Activated naive CD4-positive, alpha-beta T cell treated with anti-CD3 and anti-CD28 coated beads, Interleukin-2, amount 50 U/mL, for 24 hours (primary cell): ENCODE data around the gene LDHD.

ENCODE experiments used
- H3K27ac Mint-ChIP-seq: one replicate; pipeline ENCODE4 v1.8.0; 2021; ENCODE audit warnings: mild to moderate bottlenecking, mixed read lengths
- H3K27me3 Mint-ChIP-seq: one replicate; pipeline ENCODE4 v1.8.0; 2021; ENCODE audit warnings: mixed read lengths
- H3K36me3 Mint-ChIP-seq: one replicate; pipeline ENCODE4 v1.8.0; 2021; ENCODE audit warnings: mixed read lengths
- H3K4me1 Mint-ChIP-seq: one replicate; pipeline ENCODE4 v1.8.0; 2021; ENCODE audit warnings: mixed read lengths
- H3K4me3 Mint-ChIP-seq: one replicate; pipeline ENCODE4 v1.8.0; 2021; ENCODE audit warnings: mild to moderate bottlenecking, mixed read lengths
- H3K9me3 Mint-ChIP-seq: one replicate; pipeline ENCODE4 v1.8.0; 2021; ENCODE audit warnings: mixed read lengths

The LDHD gene

GRCh38 chr16:75108792-75109731, 7.5 kb downstream of the LDHD start:
- Mint-ChIP-seq H3K4me3 (peak overlapping the region; percentile 53), H3K27me3 (peaks cover 5% of the 10 kb centered on the region), H3K4me1 (peaks cover 29% of the 10 kb centered on the region), H3K27ac (peak overlapping the region; percentile 52), H3K9me3 (no peaks in the 10 kb centered on the region), H3K36me3 (peaks cover 2% of the 10 kb centered on the region)

- H3K4me3 Mint-ChIP-seq = no peak overlapping the region
- H3K27ac Mint-ChIP-seq = no peak overlapping the region
- H3K36me3 Mint-ChIP-seq = peaks cover 2% of the 10 kb centered on the region
- H3K4me1 Mint-ChIP-seq = peaks cover 29% of the 10 kb centered on the region
- H3K9me3 Mint-ChIP-seq = no peaks in the 10 kb centered on the region
- H3K27me3 Mint-ChIP-seq = peaks cover 4% of the 10 kb centered on the region
Measured at GRCh38 chr16:75107505-75107904, 9.1 kb downstream of the LDHD start.

GRCh38 chr16:75106351-75107274, 10.0 kb downstream of the LDHD start:
- Mint-ChIP-seq H3K9me3 (no peaks in the 10 kb centered on the region), H3K27ac (peak overlapping the region; percentile 51), H3K27me3 (peaks cover 1% of the 10 kb centered on the region), H3K4me1 (peaks cover 33% of the 10 kb centered on the region), H3K36me3 (peaks cover 2% of the 10 kb centered on the region), H3K4me3 (no peak overlapping the region)

- Mint-ChIP-seq H3K27ac (peak overlapping the region; percentile 8), H3K36me3 (peaks cover 2% of the 10 kb centered on the region), H3K9me3 (no peaks in the 10 kb centered on the region), H3K4me1 (peaks cover 31% of the 10 kb centered on the region), H3K27me3 (no peaks in the 10 kb centered on the region), H3K4me3 (no peak overlapping the region)
Measured at GRCh38 chr16:75105306-75106061, 11.1 kb downstream of the LDHD start.

- Mint-ChIP-seq H3K36me3 (peaks cover 2% of the 10 kb centered on the region), H3K4me3 (no peak overlapping the region), H3K9me3 (no peaks in the 10 kb centered on the region), H3K4me1 (peaks cover 31% of the 10 kb centered on the region), H3K27ac (peak overlapping the region; percentile 8), H3K27me3 (no peaks in the 10 kb centered on the region)
Measured at GRCh38 chr16:75104836-75105235, 11.7 kb downstream of the LDHD start.

GRCh38 chr16:75103994-75104393, 12.6 kb downstream of the LDHD start:
- Mint-ChIP-seq H3K9me3 (no peaks in the 10 kb centered on the region), H3K4me3 (no peak overlapping the region), H3K36me3 (peaks cover 2% of the 10 kb centered on the region), H3K27ac (no peak overlapping the region), H3K27me3 (no peaks in the 10 kb centered on the region), H3K4me1 (peaks cover 31% of the 10 kb centered on the region)

GRCh38 chr16:75102595-75102994, 14.0 kb downstream of the LDHD start:
- no peaks in the 10 kb centered on the region for H3K27me3 Mint-ChIP-seq
- H3K4me1 Mint-ChIP-seq = peaks cover 29% of the 10 kb centered on the region
- H3K9me3 Mint-ChIP-seq = no peaks in the 10 kb centered on the region
- H3K27ac Mint-ChIP-seq = no peak overlapping the region
- H3K4me3 Mint-ChIP-seq = no peak overlapping the region
- peaks cover 2% of the 10 kb centered on the region for H3K36me3 Mint-ChIP-seq

GRCh38 chr16:75101635-75102034, 14.9 kb downstream of the LDHD start:
- Mint-ChIP-seq H3K27me3 (no peaks in the 10 kb centered on the region), H3K36me3 (peaks cover 2% of the 10 kb centered on the region), H3K4me3 (no peak overlapping the region), H3K9me3 (no peaks in the 10 kb centered on the region), H3K4me1 (peaks cover 32% of the 10 kb centered on the region), H3K27ac (no peak overlapping the region)

- Mint-ChIP-seq H3K4me1 (peaks cover 35% of the 10 kb centered on the region), H3K36me3 (peaks cover 2% of the 10 kb centered on the region), H3K27ac (peak overlapping the region; percentile 41), H3K27me3 (no peaks in the 10 kb centered on the region), H3K9me3 (no peaks in the 10 kb centered on the region), H3K4me3 (no peak overlapping the region)
Measured at GRCh38 chr16:75100603-75100990, 16.0 kb downstream of the LDHD start.

GRCh38 chr16:75099738-75100602, 16.6 kb downstream of the LDHD start:
- no peak overlapping the region for H3K4me3 Mint-ChIP-seq
- no peaks in the 10 kb centered on the region for H3K27me3 Mint-ChIP-seq
- H3K4me1 Mint-ChIP-seq = peaks cover 35% of the 10 kb centered on the region
- H3K9me3 Mint-ChIP-seq = no peaks in the 10 kb centered on the region
- peak overlapping the region; percentile 41 for H3K27ac Mint-ChIP-seq
- H3K36me3 Mint-ChIP-seq = peaks cover 2% of the 10 kb centered on the region

- H3K4me3 Mint-ChIP-seq = peak overlapping the region; percentile 42
- H3K27me3 Mint-ChIP-seq = no peaks in the 10 kb centered on the region
- peaks cover 35% of the 10 kb centered on the region for H3K4me1 Mint-ChIP-seq
- peaks cover under 1% of the 10 kb centered on the region for H3K36me3 Mint-ChIP-seq
- H3K9me3 Mint-ChIP-seq = no peaks in the 10 kb centered on the region
- H3K27ac Mint-ChIP-seq = no peak overlapping the region
Measured at GRCh38 chr16:75099075-75099667, 17.4 kb downstream of the LDHD start.

- Mint-ChIP-seq H3K27me3 (no peaks in the 10 kb centered on the region), H3K27ac (peak overlapping the region; percentile 17), H3K4me3 (peak overlapping the region; percentile 42), H3K9me3 (no peaks in the 10 kb centered on the region), H3K36me3 (no peaks in the 10 kb centered on the region), H3K4me1 (peaks cover 35% of the 10 kb centered on the region)
Measured at GRCh38 chr16:75097941-75098901, 18.4 kb downstream of the LDHD start.

- H3K4me1 Mint-ChIP-seq = peaks cover 35% of the 10 kb centered on the region
- H3K36me3 Mint-ChIP-seq = no peaks in the 10 kb centered on the region
- H3K27ac Mint-ChIP-seq = no peak overlapping the region
Measured at GRCh38 chr16:75097191-75097761, 19.3 kb downstream of the LDHD start.

More at GRCh38 chr16:75097191-75097761, 19.3 kb downstream of the LDHD start:
- no peaks in the 10 kb centered on the region for H3K27me3 Mint-ChIP-seq
- no peaks in the 10 kb centered on the region for H3K9me3 Mint-ChIP-seq
- no peak overlapping the region for H3K4me3 Mint-ChIP-seq
